OCI-LY7 (cell line): ENCODE data around the gene CCDC27. TPM values are rescaled to one million over a fixed set of nuclear protein-coding genes. Genes with fewer than 3 reads are reported as not detected.

ENCODE experiments used
- BruUV-seq: library from RNA; stranded (reverse); fragments of 400-500 nt; replicated peaks from 2 replicates; lab custom pipeline; 2021; lab: Mats Ljungman, UMichigan
- CTCF ChIA-PET: fragments of 300-600 bp; sonication (Branson Sonifier 250); formaldehyde crosslinking; loops from one replicate; lab custom pipeline; 2022; ENCODE audit warnings: antibody characterized with exemption; ENCODE audit not compliant: unreplicated experiment; lab: Charles Lee
- POLR2A ChIA-PET: fragments of 300-600 bp; sonication (Branson Sonifier 250); formaldehyde crosslinking; loops from one replicate; lab custom pipeline; 2022; ENCODE audit warnings: antibody characterized with exemption; lab: Charles Lee
- DNase-seq: peaks from one replicate; pipeline ENCODE4 v3.0.0-alpha.2; 2015; ENCODE audit warnings: low spot score
- H2AFZ ChIP-seq: fragments of 200-600 bp; sonication (generic), shearing (Covaris generic); 2 replicates; pipeline ENCODE4 v1.6.1; 2014; ENCODE audit warnings: mild to moderate bottlenecking, antibody characterized with exemption, low read length, moderate library complexity
- H3K27ac ChIP-seq: fragments of 200-600 bp; sonication (generic); 2 replicates; pipeline ENCODE4 v1.5.1; 2014; ENCODE audit warnings: mixed run types, low read depth, mild to moderate bottlenecking, moderate library complexity, low read length, inconsistent platforms; ENCODE audit not compliant: poor library complexity, severe bottlenecking
- H3K36me3 ChIP-seq: fragments of 200-600 bp; sonication (generic); 2 replicates; pipeline ENCODE4 v1.6.1; 2014; ENCODE audit warnings: mild to moderate bottlenecking, antibody characterized with exemption, low read length, moderate library complexity, mixed read lengths; ENCODE audit not compliant: insufficient read depth
- H3K4me1 ChIP-seq: fragments of 200-600 bp; sonication (generic); 2 replicates; pipeline ENCODE4 v1.5.1; 2014; ENCODE audit warnings: mild to moderate bottlenecking, low read length; ENCODE audit not compliant: insufficient read depth, poor library complexity, severe bottlenecking
- H3K4me2 ChIP-seq: fragments of 200-600 bp; sonication (generic); 2 replicates; pipeline ENCODE4 v1.6.1; 2014; ENCODE audit warnings: mild to moderate bottlenecking, low read length
- H3K4me3 ChIP-seq: fragments of 200-600 bp; sonication (generic); 2 replicates; pipeline ENCODE4 v1.5.1; 2014; ENCODE audit warnings: mild to moderate bottlenecking, low read depth, low read length; ENCODE audit not compliant: poor library complexity, severe bottlenecking
- H3K79me2 ChIP-seq: fragments of 200-600 bp; sonication (generic); 2 replicates; pipeline ENCODE4 v1.6.1; 2016; ENCODE audit warnings: low read depth, mild to moderate bottlenecking, low read length, moderate library complexity, mixed read lengths; ENCODE audit not compliant: insufficient read depth
- H3K9me2 ChIP-seq: fragments of 200-600 bp; sonication (generic); 2 replicates; pipeline ENCODE4 v1.6.1; 2016; ENCODE audit warnings: mild to moderate bottlenecking, low read length, mixed read lengths; ENCODE audit not compliant: insufficient read depth
- H3K9me3 ChIP-seq: fragments of 200-600 bp; sonication (generic); 2 replicates; pipeline ENCODE4 v1.6.1; 2014; ENCODE audit warnings: mild to moderate bottlenecking, mixed run types, low read length, mixed read lengths
- H4K20me1 ChIP-seq: fragments of 200-600 bp; sonication (generic); 2 replicates; pipeline ENCODE4 v1.6.1; 2014; ENCODE audit warnings: mild to moderate bottlenecking, antibody characterized with exemption, low read length, moderate library complexity, mixed read lengths; ENCODE audit not compliant: insufficient read depth
- EZH2phosphoT487 ChIP-seq: fragments of 200-600 bp; sonication (generic); IDR thresholded peaks from 2 replicates; pipeline ENCODE4 v1.6.1; 2018; ENCODE audit warnings: low read depth, borderline replicate concordance, mild to moderate bottlenecking, mixed run types, antibody characterized with exemption, low read length, moderate library complexity, mixed read lengths
- intact Hi-C: fragments of 100-400 bp; cut with micrococcal nuclease; formaldehyde crosslinking; loops from one replicate; pipeline ENCODE4 v1.10.0; 2022; ENCODE audit not compliant: unreplicated experiment
- total RNA-seq, 2 experiments: library from RNA; depleted of rRNA in 1 of 2; stranded (reverse); fragments of >200 nt in 1 of 2; shearing (Covaris generic) in 1 of 2; gene quantifications; 2 replicates each; pipeline ENCODE4 v1.2.3, GENCODE V29; 2014 to 2022
- TF ChIP-seq, protein P1 (sequence below): fragments of 200-600 bp; sonication (generic); conservative IDR thresholded peaks from 2 replicates; pipeline ENCODE4 v1.5.1; 2014; ENCODE audit warnings: mild to moderate bottlenecking, antibody characterized with exemption, low read length, moderate library complexity, mixed read lengths

Gene CCDC27
- total RNA-seq, 2 experiments from 2014 or later: not detected

DNA sequence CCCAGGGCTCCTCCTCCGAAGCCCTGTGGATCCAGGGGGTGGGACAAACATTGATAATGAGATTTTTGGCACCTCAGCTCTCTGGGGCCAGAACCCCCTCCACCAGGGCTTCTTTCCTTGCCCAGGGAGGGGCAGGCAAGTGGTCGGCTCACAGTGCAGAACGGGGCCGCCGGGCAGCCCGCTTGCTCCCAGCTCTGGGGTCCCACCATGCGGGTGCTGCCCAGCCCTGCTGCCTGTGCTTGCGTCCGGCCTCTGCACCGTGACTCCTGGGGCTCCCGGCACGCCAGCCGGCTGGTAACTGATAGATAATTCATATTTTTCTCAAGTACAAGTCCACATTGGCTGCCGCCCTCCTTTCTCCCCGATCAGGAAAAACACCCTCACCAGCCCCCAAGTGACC lies 42.0 kb upstream of the CCDC27 start:
- Histone ChIP-seq H2AFZ (no peak overlapping the region), H3K79me2 (no peaks in the 10 kb centered on the region), H3K36me3 (no peaks in the 10 kb centered on the region), H3K9me3 (no peaks in the 10 kb centered on the region), H3K27ac (no peak overlapping the region), H4K20me1 (no peaks in the 10 kb centered on the region), H3K9me2 (no peaks in the 10 kb centered on the region), H3K4me1 (no peaks in the 10 kb centered on the region), H3K4me2 (no peak overlapping the region), H3K4me3 (no peak overlapping the region)
- no peak for DNase-seq
- TF ChIP-seq, protein P1, sequence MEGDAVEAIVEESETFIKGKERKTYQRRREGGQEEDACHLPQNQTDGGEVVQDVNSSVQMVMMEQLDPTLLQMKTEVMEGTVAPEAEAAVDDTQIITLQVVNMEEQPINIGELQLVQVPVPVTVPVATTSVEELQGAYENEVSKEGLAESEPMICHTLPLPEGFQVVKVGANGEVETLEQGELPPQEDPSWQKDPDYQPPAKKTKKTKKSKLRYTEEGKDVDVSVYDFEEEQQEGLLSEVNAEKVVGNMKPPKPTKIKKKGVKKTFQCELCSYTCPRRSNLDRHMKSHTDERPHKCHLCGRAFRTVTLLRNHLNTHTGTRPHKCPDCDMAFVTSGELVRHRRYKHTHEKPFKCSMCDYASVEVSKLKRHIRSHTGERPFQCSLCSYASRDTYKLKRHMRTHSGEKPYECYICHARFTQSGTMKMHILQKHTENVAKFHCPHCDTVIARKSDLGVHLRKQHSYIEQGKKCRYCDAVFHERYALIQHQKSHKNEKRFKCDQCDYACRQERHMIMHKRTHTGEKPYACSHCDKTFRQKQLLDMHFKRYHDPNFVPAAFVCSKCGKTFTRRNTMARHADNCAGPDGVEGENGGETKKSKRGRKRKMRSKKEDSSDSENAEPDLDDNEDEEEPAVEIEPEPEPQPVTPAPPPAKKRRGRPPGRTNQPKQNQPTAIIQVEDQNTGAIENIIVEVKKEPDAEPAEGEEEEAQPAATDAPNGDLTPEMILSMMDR: no peak
- no peak for TF ChIP-seq EZH2phosphoT487
- ChIA-PET CTCF (no interaction called here), POLR2A (no interaction called here)
- no TSS peak for BruUV-seq
- intact Hi-C loops: no loop called here

DNA sequence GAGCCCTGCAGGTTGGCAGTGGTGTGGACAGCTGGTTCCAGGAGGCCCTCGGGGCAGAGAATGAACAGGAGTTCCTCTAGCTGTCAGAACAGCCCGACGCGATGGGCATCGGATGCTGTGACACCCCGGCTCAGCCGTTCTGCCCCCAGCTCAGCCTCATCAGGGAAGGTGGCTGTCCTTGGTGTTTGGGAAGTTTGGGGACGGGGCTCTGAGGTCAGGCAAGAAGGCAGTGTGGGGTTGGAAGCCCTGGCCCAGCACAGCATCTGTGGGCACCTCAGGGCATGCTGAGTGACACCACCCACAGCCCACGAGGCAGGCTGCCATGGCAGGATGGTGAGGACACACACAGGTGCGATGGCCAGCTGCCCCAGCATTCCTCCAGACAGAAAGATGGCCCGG lies 40.9 kb upstream of the CCDC27 start:
- CTCF ChIA-PET: no interaction called here
- Histone ChIP-seq H3K79me2 (no peaks in the 10 kb centered on the region), H3K4me3 (no peak overlapping the region), H3K4me1 (no peaks in the 10 kb centered on the region), H3K27ac (no peak overlapping the region), H3K36me3 (no peaks in the 10 kb centered on the region), H4K20me1 (no peaks in the 10 kb centered on the region), H3K9me2 (no peaks in the 10 kb centered on the region), H3K9me3 (no peaks in the 10 kb centered on the region), H3K4me2 (no peak overlapping the region), H2AFZ (no peak overlapping the region)
- DNase-seq: no peak
- TF ChIP-seq, protein P1: no peak
- no peak for TF ChIP-seq EZH2phosphoT487
- POLR2A ChIA-PET: interaction anchor here (0.5 kb wide), 1 partner anchor 12 kb away, joined by 3 read pairs; no protein-coding TSS in a partner anchor
- BruUV-seq: no TSS peak
- intact Hi-C loops: no loop called here

DNA sequence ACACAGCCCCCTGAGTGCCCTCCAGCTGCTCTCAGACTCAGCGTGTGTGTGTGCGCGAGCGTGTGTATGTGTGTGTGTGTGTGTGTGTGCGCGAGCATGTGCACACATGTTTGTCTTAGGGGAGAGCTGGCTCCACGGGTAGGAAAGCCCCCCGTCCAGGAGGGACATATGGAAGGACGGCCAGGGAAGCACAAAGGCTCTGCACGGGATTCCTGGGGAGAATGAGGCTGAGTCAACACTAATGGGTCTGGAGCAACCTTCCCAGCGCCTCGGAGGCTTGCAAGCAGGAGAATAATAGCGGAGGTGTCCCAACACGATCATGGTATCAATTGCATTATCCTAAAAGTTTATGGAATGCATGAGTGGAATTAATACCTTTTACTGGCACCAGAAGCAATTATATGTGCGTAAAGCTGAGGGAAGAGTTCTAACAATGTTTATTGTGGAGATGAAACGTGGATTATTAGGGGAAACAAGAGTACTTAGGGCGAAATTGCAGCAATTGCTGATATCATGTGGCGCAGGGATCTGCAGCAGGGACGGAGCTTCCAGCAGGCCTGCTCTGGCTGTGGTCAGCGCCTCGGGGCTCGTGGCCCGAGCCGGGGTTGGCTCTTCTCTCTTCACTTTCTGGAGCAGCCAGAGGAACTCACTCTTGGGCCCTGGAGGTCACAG lies 40.3 kb upstream of the CCDC27 start:
- Histone ChIP-seq H3K9me3 (no peaks in the 10 kb centered on the region), H3K4me1 (no peaks in the 10 kb centered on the region), H3K9me2 (no peaks in the 10 kb centered on the region), H4K20me1 (no peaks in the 10 kb centered on the region), H3K79me2 (no peaks in the 10 kb centered on the region), H3K4me2 (no peak overlapping the region), H2AFZ (no peak overlapping the region), H3K36me3 (no peaks in the 10 kb centered on the region), H3K27ac (no peak overlapping the region), H3K4me3 (no peak overlapping the region)
- ChIA-PET CTCF (no interaction called here), POLR2A (no interaction called here)
- intact Hi-C loops: no loop called here
- BruUV-seq: no TSS peak
- DNase-seq: no peak
- TF ChIP-seq, protein P1: no peak
- TF ChIP-seq EZH2phosphoT487: no peak
